GM18511 (cell line): Measurements from ENCODE around the gene UCP2.

ENCODE experiments used
- ATAC-seq: cut with Tn5 transposase; IDR thresholded peaks from one replicate; pipeline ENCODE4 v1.9.1; 2021; ENCODE audit warnings: mild to moderate bottlenecking, moderate library complexity; ENCODE audit not compliant: unreplicated experiment

Gene UCP2

GRCh38 chr11:73972620-73973449, 9.8 kb downstream of the UCP2 start:
- no peak for ATAC-seq

- ATAC-seq = no peak
Measured at GRCh38 chr11:73972187-73972586, 10.5 kb downstream of the UCP2 start.

- ATAC-seq = no peak
Measured at GRCh38 chr11:73971175-73971719, 11.4 kb downstream of the UCP2 start.

- no peak for ATAC-seq
Measured at GRCh38 chr11:73969991-73970800, 12.4 kb downstream of the UCP2 start.

GRCh38 chr11:73969091-73969490, 13.6 kb downstream of the UCP2 start:
- ATAC-seq = no peak

GRCh38 chr11:73968356-73968966, 14.2 kb downstream of the UCP2 start:
- no peak for ATAC-seq

GRCh38 chr11:73965764-73966121, 16.9 kb downstream of the UCP2 start:
- ATAC-seq = no peak

- ATAC-seq = no peak
Measured at GRCh38 chr11:73965076-73965763, 17.4 kb downstream of the UCP2 start.

GRCh38 chr11:73963861-73964260, 18.8 kb downstream of the UCP2 start:
- no peak for ATAC-seq

GRCh38 chr11:73962101-73962705, 20.4 kb downstream of the UCP2 start:
- ATAC-seq = no peak

GRCh38 chr11:73961321-73961720, 21.3 kb downstream of the UCP2 start:
- ATAC-seq = no peak

GRCh38 chr11:73958521-73959141, 24.0 kb downstream of the UCP2 start:
- no peak for ATAC-seq

- ATAC-seq = no peak
Measured at GRCh38 chr11:73957654-73958361, 24.8 kb downstream of the UCP2 start.

GRCh38 chr11:73956876-73957653, 25.6 kb downstream of the UCP2 start:
- ATAC-seq = no peak

GRCh38 chr11:73951797-73952196, 30.8 kb downstream of the UCP2 start:
- ATAC-seq = no peak

- peak; percentile 91 for ATAC-seq
Measured at GRCh38 chr11:73950869-73951710, 31.6 kb downstream of the UCP2 start, which contains the start of gene DNAJB13. Gene DNAJB13, plus strand, starts transcription at chr11:73951026. Its CDS starts 44 bp downstream, at chr11:73951070.

GRCh38 chr11:73949912-73950311, 32.7 kb downstream of the UCP2 start:
- no peak for ATAC-seq

GRCh38 chr11:73949246-73949645, 33.4 kb downstream of the UCP2 start:
- ATAC-seq = no peak
